ENCODE data around the gene ASAP3.

Gene ASAP3

DNA sequence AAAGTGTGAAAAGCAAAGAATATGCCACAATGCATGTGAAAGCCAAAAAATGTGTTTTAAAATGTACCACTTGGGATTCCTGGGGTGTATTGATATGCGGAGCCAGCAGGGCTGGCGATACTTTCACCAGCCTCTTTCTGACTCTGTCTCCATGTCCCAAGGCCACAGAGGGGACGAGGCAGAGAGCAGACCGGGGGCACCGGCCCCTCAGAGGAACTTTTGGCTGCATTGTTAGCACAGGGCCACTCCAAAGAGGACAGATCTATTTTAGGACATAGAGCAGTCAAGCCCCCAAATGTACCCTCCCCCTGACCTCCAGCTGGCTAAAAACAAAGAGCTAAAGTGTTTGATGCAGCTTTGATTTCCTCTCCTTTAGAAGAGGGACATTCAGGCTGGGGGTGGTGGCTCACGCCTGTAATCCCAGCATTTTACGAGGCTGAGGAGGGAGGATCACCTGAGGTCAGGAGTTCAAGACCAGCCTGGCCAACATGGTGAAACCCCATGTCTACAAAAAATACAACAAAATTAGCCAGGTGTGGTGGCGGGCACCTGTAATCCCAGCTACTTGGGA, 88.7 kb downstream of the ASAP3 start:
- no peak overlapping the region for H3K4me3 ChIP-seq (ENCODE audit: control insufficient read depth, low read depth, low read length)
- DNase-seq (ENCODE audit: low read depth), result no peak
- TF ChIP-seq, protein P1, sequence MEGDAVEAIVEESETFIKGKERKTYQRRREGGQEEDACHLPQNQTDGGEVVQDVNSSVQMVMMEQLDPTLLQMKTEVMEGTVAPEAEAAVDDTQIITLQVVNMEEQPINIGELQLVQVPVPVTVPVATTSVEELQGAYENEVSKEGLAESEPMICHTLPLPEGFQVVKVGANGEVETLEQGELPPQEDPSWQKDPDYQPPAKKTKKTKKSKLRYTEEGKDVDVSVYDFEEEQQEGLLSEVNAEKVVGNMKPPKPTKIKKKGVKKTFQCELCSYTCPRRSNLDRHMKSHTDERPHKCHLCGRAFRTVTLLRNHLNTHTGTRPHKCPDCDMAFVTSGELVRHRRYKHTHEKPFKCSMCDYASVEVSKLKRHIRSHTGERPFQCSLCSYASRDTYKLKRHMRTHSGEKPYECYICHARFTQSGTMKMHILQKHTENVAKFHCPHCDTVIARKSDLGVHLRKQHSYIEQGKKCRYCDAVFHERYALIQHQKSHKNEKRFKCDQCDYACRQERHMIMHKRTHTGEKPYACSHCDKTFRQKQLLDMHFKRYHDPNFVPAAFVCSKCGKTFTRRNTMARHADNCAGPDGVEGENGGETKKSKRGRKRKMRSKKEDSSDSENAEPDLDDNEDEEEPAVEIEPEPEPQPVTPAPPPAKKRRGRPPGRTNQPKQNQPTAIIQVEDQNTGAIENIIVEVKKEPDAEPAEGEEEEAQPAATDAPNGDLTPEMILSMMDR (IDR thresholded peaks at IDR 0.05; ENCODE audit: control insufficient read depth, insufficient read depth, low read depth, low read length, missing control alignments), result no peak

DNA sequence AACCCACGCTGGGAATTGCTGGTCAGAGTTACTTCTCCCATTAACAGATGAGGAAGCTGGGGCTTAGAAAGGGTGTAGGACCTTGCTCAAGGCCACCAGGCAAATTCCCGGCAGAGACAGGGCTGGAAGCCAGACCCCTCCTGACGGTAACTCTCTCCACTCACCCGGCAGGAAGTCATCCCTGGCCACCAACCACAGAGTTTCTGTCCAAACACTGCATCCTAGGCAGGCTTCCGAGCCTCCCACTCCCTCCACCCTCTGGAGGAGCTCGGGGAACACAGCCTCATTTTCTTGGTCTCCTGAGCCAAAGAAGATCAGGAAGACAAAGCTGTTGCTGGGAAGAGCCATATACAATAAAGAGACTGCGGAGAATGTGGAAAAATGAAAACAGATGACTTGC, 89.3 kb downstream of the ASAP3 start:
- H3K4me3 ChIP-seq (ENCODE audit: control insufficient read depth, low read depth, low read length), result no peak overlapping the region
- TF ChIP-seq, protein P1 (IDR thresholded peaks at IDR 0.05; ENCODE audit: control insufficient read depth, insufficient read depth, low read depth, low read length, missing control alignments), result peak; percentile 11
- peak; percentile 50 for DNase-seq (ENCODE audit: low read depth)

DNA sequence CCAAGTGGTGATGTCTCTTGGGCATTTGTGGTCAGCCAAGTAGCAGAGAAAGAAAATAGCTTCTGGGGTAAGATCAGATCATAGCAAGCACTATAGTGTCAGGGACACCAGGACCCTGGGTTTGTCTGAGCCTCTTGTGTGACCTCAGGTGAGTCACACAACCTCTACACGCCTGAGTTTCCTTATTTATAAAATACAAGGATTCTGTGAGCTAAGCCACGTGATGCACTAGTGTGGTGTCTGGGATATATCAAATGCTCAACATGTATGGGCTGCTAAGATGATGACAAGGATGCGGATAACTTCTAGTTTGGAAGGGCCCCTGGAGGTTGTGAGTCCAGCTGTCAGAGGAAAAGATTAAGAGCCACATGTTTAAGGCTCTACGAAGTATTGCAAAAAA, 89.8 kb downstream of the ASAP3 start:
- TF ChIP-seq, protein P1 (IDR thresholded peaks at IDR 0.05; ENCODE audit: control insufficient read depth, insufficient read depth, low read depth, low read length, missing control alignments), result no peak
- H3K4me3 ChIP-seq (ENCODE audit: control insufficient read depth, low read depth, low read length), result no peak overlapping the region
- DNase-seq (ENCODE audit: low read depth), result no peak

DNA sequence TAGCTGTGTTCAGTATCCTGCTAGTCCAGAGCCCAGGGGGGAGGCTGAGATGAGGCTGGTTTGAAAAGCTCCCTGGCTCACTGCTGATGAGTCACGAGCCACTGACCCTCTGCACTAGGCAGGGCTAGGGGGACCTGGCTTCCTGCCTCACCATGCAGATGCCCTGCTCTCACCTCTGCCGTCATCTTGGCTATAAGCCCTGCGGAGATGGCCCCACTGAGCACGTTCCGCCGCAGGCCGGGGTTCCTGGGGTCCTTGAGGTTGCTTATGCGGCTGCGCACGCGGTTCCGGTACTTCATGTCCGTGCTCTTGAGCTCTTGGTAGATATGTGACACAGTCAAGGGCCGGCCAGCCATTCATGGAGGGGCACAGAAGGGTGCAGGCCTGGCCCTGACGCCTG, 90.3 kb downstream of the ASAP3 start:
- no peak overlapping the region for H3K4me3 ChIP-seq (ENCODE audit: control insufficient read depth, low read depth, low read length)
- no peak for DNase-seq (ENCODE audit: low read depth)
- TF ChIP-seq, protein P1 (IDR thresholded peaks at IDR 0.05; ENCODE audit: control insufficient read depth, insufficient read depth, low read depth, low read length, missing control alignments), result no peak

- TF ChIP-seq, protein P1 (IDR thresholded peaks at IDR 0.05; ENCODE audit: control insufficient read depth, insufficient read depth, low read depth, low read length, missing control alignments), result no peak
- DNase-seq (ENCODE audit: low read depth), result no peak
These were observed 91.7 kb downstream of the ASAP3 start for GRCh38 chr1:23392125-23392855.

DNA sequence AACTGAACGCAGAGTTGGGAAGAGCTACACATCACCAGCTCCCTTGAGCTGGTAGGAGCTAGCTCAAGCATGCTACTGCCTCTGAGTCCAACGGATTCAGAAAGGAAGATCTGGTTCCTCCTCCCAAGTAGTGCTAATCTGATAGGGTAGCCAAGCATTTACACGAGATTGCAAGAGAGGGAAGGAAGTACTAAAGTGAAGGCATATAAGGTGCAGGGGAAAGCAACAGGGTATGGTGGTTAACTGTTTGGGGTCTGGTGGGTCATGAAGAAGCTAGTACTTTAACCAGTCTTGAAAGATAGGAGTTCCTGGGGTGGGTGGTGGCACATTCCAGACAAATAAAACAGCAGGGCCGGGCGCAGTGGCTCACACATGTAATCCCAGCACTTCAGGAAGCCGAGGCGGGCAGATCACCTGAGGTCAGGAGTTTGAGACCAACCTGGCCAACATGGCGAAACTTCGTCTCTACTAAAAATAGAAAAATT, 94.1 kb downstream of the ASAP3 start:
- TF ChIP-seq, protein P1 (IDR thresholded peaks at IDR 0.05; ENCODE audit: control insufficient read depth, insufficient read depth, low read depth, low read length, missing control alignments), result no peak
- no peak for DNase-seq (ENCODE audit: low read depth)
- no peak overlapping the region for H3K4me3 ChIP-seq (ENCODE audit: control insufficient read depth, low read depth, low read length)

More at GRCh38 chr1:23392125-23392855, 91.7 kb downstream of the ASAP3 start:
- no peak overlapping the region for H3K4me3 ChIP-seq (ENCODE audit: control insufficient read depth, low read depth, low read length)

Data from AG09309 (cell line).